Activated CD8-positive, alpha-beta T cell treated with anti-CD3 and anti-CD28 coated beads for 36 hours (primary cell): ENCODE results near the gene MCTP2. TPM values are rescaled to one million over a fixed set of nuclear protein-coding genes. Genes with fewer than 3 reads are reported as not detected.

ENCODE experiments used
- ATAC-seq: fragments of 200-7000 bp; cut with Tn5 transposase; one replicate; pipeline ENCODE4 v1.10.0; 2021; ENCODE audit warnings: mild to moderate bottlenecking, moderate library complexity
- CTCF ChIA-PET: fragments of 350-600 bp; sonication (Branson Sonifier 250); formaldehyde crosslinking; loops from one replicate; lab custom pipeline; 2021; ENCODE audit warnings: antibody characterized with exemption; lab: Charles Lee
- POLR2A ChIA-PET: fragments of 350-600 bp; sonication (Branson Sonifier 250); formaldehyde crosslinking; loops from one replicate; lab custom pipeline; 2021; ENCODE audit warnings: antibody characterized with exemption; lab: Charles Lee
- DNase-seq: peaks from one replicate; pipeline ENCODE4 v3.0.0-alpha.2; 2020
- H3K27ac Mint-ChIP-seq: one replicate; pipeline ENCODE4 v1.8.0; 2021; ENCODE audit warnings: mild to moderate bottlenecking, mixed read lengths
- H3K27me3 Mint-ChIP-seq: one replicate; pipeline ENCODE4 v1.8.0; 2021; ENCODE audit warnings: mixed read lengths
- H3K36me3 Mint-ChIP-seq: one replicate; pipeline ENCODE4 v1.8.0; 2021; ENCODE audit warnings: low read depth, mixed read lengths
- H3K4me1 Mint-ChIP-seq: one replicate; pipeline ENCODE4 v1.8.0; 2021; ENCODE audit warnings: low read depth, mixed read lengths
- H3K4me3 Mint-ChIP-seq: one replicate; pipeline ENCODE4 v1.8.0; 2021; ENCODE audit warnings: mild to moderate bottlenecking, moderate library complexity, mixed read lengths
- H3K9me3 Mint-ChIP-seq: one replicate; pipeline ENCODE4 v1.8.0; 2021; ENCODE audit warnings: mixed read lengths
- intact Hi-C: fragments of 100-400 bp; cut with micrococcal nuclease; formaldehyde crosslinking; loops from one replicate; pipeline ENCODE4 v1.10.0; 2022
- total RNA-seq, 2 experiments: library from RNA; stranded (reverse); gene quantifications; one replicate each; pipeline ENCODE4 v1.2.3, GENCODE V29; 2021
- TF ChIP-seq, protein P1 (sequence below): fragments of 200-600 bp; IDR thresholded peaks from one replicate; pipeline ENCODE4 v1.8.0; 2022; ENCODE audit warnings: antibody characterized with exemption, mild to moderate bottlenecking

Gene MCTP2
- total RNA-seq, 2 experiments from 2014 or later = 16.2 to 18.3 TPM

DNA sequence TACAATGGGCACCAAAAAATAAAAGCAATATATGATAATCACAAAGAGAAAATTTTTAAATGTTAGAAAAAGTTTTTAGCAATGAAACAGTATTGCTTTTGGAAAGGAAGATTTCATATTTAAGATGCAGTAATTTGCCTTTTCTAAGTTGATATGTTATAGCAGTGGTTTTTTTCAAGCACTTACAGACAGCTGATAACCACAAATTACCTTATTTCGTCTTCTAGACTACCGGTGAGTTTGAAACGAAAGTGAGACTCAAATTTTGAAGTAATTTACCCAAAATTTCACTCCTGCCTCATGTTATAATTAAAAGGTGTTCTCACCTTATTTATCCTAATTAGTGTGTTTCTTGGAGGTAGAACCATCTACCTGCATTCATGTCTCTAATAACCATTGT is 207.8 kb downstream of the MCTP2 start:
- Mint-ChIP-seq H3K4me3 (no peak overlapping the region), H3K27me3 (no peaks in the 10 kb centered on the region), H3K4me1 (no peaks in the 10 kb centered on the region), H3K27ac (no peak overlapping the region), H3K36me3 (peaks cover 3% of the 10 kb centered on the region), H3K9me3 (no peaks in the 10 kb centered on the region)
- CTCF ChIA-PET = no interaction called here
- no peak for DNase-seq
- POLR2A ChIA-PET = no interaction called here
- no peak for ATAC-seq
- TF ChIP-seq, protein P1, sequence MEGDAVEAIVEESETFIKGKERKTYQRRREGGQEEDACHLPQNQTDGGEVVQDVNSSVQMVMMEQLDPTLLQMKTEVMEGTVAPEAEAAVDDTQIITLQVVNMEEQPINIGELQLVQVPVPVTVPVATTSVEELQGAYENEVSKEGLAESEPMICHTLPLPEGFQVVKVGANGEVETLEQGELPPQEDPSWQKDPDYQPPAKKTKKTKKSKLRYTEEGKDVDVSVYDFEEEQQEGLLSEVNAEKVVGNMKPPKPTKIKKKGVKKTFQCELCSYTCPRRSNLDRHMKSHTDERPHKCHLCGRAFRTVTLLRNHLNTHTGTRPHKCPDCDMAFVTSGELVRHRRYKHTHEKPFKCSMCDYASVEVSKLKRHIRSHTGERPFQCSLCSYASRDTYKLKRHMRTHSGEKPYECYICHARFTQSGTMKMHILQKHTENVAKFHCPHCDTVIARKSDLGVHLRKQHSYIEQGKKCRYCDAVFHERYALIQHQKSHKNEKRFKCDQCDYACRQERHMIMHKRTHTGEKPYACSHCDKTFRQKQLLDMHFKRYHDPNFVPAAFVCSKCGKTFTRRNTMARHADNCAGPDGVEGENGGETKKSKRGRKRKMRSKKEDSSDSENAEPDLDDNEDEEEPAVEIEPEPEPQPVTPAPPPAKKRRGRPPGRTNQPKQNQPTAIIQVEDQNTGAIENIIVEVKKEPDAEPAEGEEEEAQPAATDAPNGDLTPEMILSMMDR = no peak
- intact Hi-C loops = no loop called here

DNA sequence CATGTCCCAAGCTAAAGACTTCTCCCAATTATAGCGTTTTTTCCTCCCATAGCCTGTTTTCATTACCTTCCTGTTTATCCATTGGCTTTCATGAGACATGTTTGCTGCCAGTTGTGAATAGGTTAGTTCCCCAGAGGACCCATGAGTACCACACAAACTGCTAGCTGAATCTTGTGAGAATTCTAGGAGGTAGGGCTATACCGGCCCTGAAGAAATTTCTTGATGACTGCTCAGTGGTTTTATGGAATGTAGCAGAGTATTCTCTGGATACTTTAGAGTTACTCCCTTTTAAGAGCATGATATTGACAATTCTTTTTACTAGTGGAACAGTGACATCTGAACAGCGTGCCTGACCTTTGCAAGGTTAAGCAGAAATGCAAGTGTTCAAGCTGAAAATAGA is 210.4 kb downstream of the MCTP2 start:
- Mint-ChIP-seq H3K4me3 (no peak overlapping the region), H3K4me1 (no peaks in the 10 kb centered on the region), H3K27ac (no peak overlapping the region), H3K9me3 (no peaks in the 10 kb centered on the region), H3K27me3 (no peaks in the 10 kb centered on the region), H3K36me3 (peaks cover 3% of the 10 kb centered on the region)
- CTCF ChIA-PET = no interaction called here
- ATAC-seq = no peak
- TF ChIP-seq, protein P1 = no peak
- intact Hi-C loops = no loop called here
- no peak for DNase-seq
- POLR2A ChIA-PET = no interaction called here

DNA sequence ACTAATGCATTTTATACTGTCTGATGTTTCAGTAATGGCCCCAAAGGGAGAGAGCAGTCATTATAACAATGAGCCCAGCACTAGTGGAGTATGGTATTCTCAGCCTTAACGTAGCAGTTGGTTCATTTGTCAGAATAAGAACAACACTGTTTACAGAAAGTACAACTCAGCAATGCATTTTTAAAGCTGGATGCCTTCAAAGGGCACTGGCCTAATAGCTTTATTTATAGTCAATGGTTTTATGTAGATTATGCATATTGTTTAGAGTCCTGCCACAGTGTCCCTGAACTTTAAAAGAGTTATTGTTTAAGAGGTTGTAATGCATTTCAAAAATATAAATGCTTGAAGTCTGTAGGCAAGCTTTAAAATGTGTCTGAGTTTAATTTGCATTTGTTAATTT is 211.1 kb downstream of the MCTP2 start:
- Mint-ChIP-seq H3K36me3 (peaks cover 3% of the 10 kb centered on the region), H3K9me3 (no peaks in the 10 kb centered on the region), H3K27me3 (no peaks in the 10 kb centered on the region), H3K4me1 (no peaks in the 10 kb centered on the region), H3K4me3 (no peak overlapping the region), H3K27ac (no peak overlapping the region)
- intact Hi-C loops = no loop called here
- TF ChIP-seq, protein P1 = no peak
- no peak for DNase-seq
- ChIA-PET CTCF (no interaction called here), POLR2A (no interaction called here)
- ATAC-seq = no peak

DNA sequence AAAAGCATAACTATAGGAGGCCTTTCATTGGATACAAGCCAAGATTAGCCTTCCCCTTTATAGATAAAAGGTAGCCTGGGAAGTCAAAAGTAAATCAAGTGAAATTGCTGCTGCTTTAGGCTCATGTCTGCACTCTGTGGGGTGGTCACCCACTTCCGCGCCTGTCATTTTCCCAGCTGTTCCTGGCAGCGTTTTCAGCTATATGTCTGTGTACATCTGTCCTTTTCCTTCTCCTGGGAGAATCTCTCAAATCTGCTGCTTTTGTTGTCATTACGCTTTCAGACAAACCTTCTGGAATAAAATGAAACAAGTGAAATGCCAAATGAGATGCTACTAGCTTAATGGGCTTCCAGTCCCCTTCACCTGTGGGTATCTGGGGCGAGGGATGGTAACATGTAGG is 211.8 kb downstream of the MCTP2 start:
- intact Hi-C loops = no loop called here
- no peaks in the 10 kb centered on the region for H3K27me3 Mint-ChIP-seq
- H3K36me3 Mint-ChIP-seq = peaks cover 3% of the 10 kb centered on the region
- ATAC-seq (no peak), DNase-seq (no peak)
- H3K4me3 Mint-ChIP-seq = no peak overlapping the region
- TF ChIP-seq, protein P1 = no peak
- CTCF ChIA-PET = no interaction called here
- H3K9me3 Mint-ChIP-seq = no peaks in the 10 kb centered on the region
- no peaks in the 10 kb centered on the region for H3K4me1 Mint-ChIP-seq
- H3K27ac Mint-ChIP-seq = no peak overlapping the region
- POLR2A ChIA-PET = no interaction called here

DNA sequence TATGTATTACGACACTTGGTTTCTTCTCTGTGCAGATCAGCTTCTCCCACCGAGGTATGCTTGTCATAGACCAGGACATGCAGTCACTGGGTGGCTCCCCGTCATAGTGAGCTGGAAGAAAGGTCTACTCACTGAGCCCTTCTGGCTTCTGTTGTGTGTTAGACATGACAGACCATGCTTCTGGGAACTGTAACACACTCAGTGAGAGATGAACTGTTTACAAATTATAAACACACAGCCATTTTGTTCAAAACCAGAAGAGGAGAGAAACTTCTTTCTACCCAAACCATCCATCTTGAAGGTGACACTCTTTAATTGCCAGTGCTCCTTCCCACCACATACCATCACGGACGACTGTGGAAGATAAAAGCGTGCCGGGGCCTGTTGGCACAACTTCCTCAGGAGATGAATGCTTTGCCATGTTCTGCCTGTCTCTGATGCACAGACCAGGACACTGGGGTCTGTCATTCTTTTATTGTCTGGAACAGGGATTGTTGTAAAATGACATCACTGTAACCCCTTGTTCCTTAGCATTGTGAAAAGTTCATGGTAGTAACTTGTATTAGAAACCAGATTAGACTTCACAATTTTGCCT is 214.3 kb downstream of the MCTP2 start:
- ATAC-seq = no peak
- CTCF ChIA-PET = no interaction called here
- no peak for DNase-seq
- TF ChIP-seq, protein P1 = no peak
- intact Hi-C loops = no loop called here
- no peaks in the 10 kb centered on the region for H3K9me3 Mint-ChIP-seq
- H3K4me3 Mint-ChIP-seq = no peak overlapping the region
- peaks cover 3% of the 10 kb centered on the region for H3K36me3 Mint-ChIP-seq
- no peak overlapping the region for H3K27ac Mint-ChIP-seq
- POLR2A ChIA-PET = no interaction called here
- H3K4me1 Mint-ChIP-seq = no peaks in the 10 kb centered on the region
- H3K27me3 Mint-ChIP-seq = no peaks in the 10 kb centered on the region
